ENCODE measurements around the gene HBQ1.

DNA sequence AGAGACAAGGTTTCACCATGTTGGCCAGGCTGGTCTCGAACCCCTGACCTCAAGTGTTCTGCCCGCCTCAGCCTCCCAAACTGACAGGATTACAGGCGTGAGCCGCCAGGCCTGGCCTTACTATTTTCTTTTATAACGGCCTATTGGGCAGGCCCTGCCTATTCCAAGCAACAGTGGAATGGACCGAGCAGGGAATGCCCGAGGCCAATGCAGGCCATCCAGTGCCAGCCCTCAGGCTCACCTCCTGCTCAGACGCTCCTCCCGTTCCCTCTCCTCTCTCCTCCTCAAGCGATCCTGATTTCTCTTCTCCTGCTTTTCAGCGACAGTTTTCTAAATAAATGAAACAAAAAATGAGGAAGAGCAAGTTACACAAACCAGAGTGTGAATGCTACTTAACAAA, 12.4 kb downstream of the HBQ1 start:
- TF ChIP-seq, protein P1, sequence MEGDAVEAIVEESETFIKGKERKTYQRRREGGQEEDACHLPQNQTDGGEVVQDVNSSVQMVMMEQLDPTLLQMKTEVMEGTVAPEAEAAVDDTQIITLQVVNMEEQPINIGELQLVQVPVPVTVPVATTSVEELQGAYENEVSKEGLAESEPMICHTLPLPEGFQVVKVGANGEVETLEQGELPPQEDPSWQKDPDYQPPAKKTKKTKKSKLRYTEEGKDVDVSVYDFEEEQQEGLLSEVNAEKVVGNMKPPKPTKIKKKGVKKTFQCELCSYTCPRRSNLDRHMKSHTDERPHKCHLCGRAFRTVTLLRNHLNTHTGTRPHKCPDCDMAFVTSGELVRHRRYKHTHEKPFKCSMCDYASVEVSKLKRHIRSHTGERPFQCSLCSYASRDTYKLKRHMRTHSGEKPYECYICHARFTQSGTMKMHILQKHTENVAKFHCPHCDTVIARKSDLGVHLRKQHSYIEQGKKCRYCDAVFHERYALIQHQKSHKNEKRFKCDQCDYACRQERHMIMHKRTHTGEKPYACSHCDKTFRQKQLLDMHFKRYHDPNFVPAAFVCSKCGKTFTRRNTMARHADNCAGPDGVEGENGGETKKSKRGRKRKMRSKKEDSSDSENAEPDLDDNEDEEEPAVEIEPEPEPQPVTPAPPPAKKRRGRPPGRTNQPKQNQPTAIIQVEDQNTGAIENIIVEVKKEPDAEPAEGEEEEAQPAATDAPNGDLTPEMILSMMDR (IDR thresholded peaks at IDR 0.05), result no peak
- TF ChIP-seq POLR2A (IDR thresholded peaks at IDR 0.05) (no peak), EP300 (IDR thresholded peaks at IDR 0.05) (no peak)
